RWPE1 (cell line): ENCODE measurements around the gene ZNF827.

Experiments
- CTCF ChIA-PET: fragments of 350-600 bp; sonication (Branson Sonifier 250); formaldehyde crosslinking; extraction: SDS; loops from one replicate; lab custom pipeline; 2021; lab: Yijun Ruan, JAX
- POLR2A ChIA-PET: fragments of 400-600 bp; formaldehyde crosslinking; extraction: SDS; loops from one replicate; lab custom pipeline; 2020; ENCODE audit warnings: antibody characterized with exemption; ENCODE audit not compliant: low non-redundant PET; lab: Yijun Ruan, JAX
- DNase-seq: peaks from one replicate; pipeline ENCODE4 v3.0.0; 2012; ENCODE audit warnings: low spot score
- H3K27ac ChIP-seq: fragments of 450-650 bp; 2 replicates; pipeline ENCODE4 v1.5.1; 2017
- CTCF ChIP-seq: fragments of 450-650 bp; conservative IDR thresholded peaks from 2 replicates; pipeline ENCODE4 v1.5.1; 2017; ENCODE audit warnings: low read depth, mild to moderate bottlenecking

The ZNF827 gene

DNA sequence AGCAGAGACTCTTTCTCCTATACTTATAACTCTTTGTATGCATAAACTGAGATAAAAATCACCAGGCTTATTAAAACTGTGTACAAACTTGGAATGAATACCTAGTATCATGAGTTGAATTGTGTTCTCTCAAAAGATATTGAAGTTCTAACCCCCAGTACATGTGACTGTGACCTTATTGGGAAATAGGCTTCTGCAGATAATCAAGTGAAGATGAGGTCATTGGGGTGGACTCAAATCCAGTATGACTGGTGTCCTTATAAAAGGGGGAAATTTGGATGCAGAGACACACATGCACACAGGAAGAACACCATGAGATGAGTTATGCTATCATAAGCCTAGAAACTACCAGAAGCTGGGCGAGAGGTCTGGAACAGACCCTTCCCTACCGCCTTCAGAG lies 26.2 kb downstream of the ZNF827 start:
- no peak for TF ChIP-seq CTCF
- ChIA-PET POLR2A (no interaction called here), CTCF (no interaction called here)
- no peak overlapping the region for H3K27ac ChIP-seq
- no peak for DNase-seq

DNA sequence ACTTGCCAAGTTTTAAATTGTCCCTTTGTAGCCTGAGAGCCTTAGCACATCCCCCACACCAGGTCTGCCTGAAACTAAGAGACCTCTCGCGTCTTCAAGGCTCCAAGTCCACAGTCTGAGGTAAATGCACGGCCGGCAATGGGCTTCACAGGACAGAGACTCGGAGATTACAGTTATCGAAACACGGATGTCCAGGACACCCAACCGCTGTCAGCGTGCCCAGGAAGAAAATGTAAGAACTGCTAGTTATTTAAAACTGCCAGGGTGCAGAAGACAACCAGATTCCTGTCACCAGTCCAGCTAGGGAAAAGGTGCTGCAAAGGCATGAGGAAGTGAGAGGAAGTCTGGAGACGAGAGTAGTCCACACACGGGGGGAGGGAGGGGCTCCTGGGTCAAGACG lies 28.9 kb downstream of the ZNF827 start:
- POLR2A ChIA-PET, result no interaction called here
- DNase-seq, result no peak
- H3K27ac ChIP-seq, result no peak overlapping the region
- no peak for TF ChIP-seq CTCF
- CTCF ChIA-PET, result no interaction called here

GRCh38 chr4:145909281-145909715 lies 29.3 kb downstream of the ZNF827 start:
- POLR2A ChIA-PET, result no interaction called here
- H3K27ac ChIP-seq, result no peak overlapping the region
- DNase-seq, result peak; percentile 39
- CTCF ChIA-PET, result no interaction called here
- no peak for TF ChIP-seq CTCF

GRCh38 chr4:145907812-145908211 lies 30.8 kb downstream of the ZNF827 start:
- ChIA-PET CTCF (no interaction called here), POLR2A (no interaction called here)
- H3K27ac ChIP-seq, result no peak overlapping the region
- TF ChIP-seq CTCF, result no peak
- no peak for DNase-seq

DNA sequence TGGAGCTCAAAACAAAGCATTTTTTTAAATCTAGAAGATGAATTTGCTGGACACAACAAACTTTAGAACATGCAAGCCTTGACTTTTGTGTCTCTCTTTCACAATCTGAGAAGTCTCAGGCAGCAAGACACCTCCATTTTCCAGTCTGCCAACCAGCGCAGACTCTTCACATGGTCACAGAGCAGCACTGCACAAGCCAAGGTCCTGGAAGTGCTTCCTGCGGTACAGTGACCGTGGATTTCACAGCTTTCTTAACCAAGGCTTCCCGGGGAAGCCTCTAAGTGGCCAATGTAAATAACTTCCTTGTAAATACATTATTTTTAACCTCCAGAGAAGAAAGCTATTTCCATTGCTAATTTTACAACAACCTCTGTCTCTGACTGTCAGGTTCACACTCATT lies 31.2 kb downstream of the ZNF827 start:
- no peak overlapping the region for H3K27ac ChIP-seq
- TF ChIP-seq CTCF, result no peak
- no peak for DNase-seq
- ChIA-PET CTCF (interaction anchor here (0.7 kb wide), 1 partner anchor 18 kb away, joined by 3 read pairs; no protein-coding TSS in a partner anchor), POLR2A (no interaction called here)

- H3K27ac ChIP-seq, result no peak overlapping the region
- DNase-seq, result no peak
- ChIA-PET POLR2A (no interaction called here), CTCF (interaction anchor here (0.5 kb wide), 1 partner anchor 22 kb away, joined by 4 read pairs; no protein-coding TSS in a partner anchor)
- TF ChIP-seq CTCF, result no peak
Observed at GRCh38 chr4:145904413-145905177, 34.0 kb downstream of the ZNF827 start.
